ENCODE results near the gene NHLRC2.

Gene NHLRC2

DNA sequence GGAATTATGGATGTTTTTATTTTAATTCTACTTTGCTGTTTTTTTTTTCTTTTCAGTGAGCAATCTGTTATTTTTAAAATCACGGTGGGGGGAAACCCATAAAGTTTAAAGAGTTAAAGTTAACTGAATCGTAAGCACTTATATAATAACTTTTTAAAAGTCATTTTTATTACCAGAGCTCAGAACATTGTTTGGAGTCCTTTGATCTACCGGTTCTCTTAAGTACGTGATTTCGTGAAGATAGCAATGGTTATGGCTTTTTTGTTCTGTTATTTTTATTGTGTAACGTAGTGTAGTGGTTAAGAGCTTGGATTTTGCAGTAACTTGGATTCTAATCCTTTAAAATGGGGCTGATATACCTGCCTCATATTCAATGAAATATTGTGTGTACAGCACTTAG is 57.4 kb downstream of the NHLRC2 start:
- DNase-seq (ENCODE audit: low spot score), result no peak
- in situ Hi-C loops (cut with MboI; ENCODE audit: low pct_unique_long_range_greater_than_20kb, low sequenced_read_pairs, unreplicated experiment), result no loop called here
- TF ChIP-seq, protein P1, sequence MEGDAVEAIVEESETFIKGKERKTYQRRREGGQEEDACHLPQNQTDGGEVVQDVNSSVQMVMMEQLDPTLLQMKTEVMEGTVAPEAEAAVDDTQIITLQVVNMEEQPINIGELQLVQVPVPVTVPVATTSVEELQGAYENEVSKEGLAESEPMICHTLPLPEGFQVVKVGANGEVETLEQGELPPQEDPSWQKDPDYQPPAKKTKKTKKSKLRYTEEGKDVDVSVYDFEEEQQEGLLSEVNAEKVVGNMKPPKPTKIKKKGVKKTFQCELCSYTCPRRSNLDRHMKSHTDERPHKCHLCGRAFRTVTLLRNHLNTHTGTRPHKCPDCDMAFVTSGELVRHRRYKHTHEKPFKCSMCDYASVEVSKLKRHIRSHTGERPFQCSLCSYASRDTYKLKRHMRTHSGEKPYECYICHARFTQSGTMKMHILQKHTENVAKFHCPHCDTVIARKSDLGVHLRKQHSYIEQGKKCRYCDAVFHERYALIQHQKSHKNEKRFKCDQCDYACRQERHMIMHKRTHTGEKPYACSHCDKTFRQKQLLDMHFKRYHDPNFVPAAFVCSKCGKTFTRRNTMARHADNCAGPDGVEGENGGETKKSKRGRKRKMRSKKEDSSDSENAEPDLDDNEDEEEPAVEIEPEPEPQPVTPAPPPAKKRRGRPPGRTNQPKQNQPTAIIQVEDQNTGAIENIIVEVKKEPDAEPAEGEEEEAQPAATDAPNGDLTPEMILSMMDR (IDR thresholded peaks at IDR 0.05; ENCODE audit: extremely low read depth, insufficient read depth, missing control alignments), result no peak

DNA sequence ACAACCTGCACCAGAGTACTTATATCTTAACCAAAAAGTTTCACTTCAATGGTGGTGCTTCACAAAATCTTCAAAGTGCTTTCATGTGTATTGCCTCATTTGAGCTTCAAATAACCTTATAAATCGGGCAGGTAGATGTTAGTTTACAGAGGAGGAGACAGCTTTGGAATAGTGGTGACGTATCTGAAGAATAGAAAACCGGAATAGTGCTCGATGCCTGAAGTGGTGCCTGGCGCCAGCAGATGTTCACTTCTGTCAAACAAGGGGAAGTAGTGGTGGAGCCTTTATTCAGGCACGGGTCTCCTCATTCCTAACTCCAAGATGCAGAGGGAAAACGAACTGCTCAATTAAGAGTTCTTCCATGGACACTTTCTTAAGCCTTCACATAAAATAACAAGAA is 58.1 kb downstream of the NHLRC2 start:
- TF ChIP-seq, protein P1 (IDR thresholded peaks at IDR 0.05; ENCODE audit: extremely low read depth, insufficient read depth, missing control alignments), result no peak
- in situ Hi-C loops (cut with MboI; ENCODE audit: low pct_unique_long_range_greater_than_20kb, low sequenced_read_pairs, unreplicated experiment), result no loop called here

DNA sequence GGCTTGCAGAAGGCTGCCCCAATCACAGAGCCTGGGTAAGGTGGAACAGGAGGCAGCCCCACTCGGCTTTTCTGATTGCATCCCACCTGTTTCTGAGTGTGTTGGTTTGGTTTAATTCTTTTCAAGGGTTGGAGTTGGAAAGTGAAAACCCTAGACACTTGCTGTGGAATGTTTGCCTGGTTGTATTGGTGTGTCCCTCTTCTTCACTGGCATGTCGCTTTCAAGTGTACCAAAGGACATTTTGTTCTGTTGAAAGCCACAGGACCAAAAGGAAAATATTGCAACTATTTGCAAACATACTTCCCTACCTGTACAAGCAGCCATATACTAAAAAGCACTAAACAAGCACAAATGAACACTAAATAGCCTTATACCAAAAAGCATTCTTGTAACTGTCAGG is 60.5 kb downstream of the NHLRC2 start:
- no peak for DNase-seq (ENCODE audit: low spot score)
- TF ChIP-seq, protein P1 (IDR thresholded peaks at IDR 0.05; ENCODE audit: extremely low read depth, insufficient read depth, missing control alignments), result no peak
- in situ Hi-C loops (cut with MboI; ENCODE audit: low pct_unique_long_range_greater_than_20kb, low sequenced_read_pairs, unreplicated experiment), result no loop called here

More for the DNA sequence above, 58.1 kb downstream of the NHLRC2 start:
- DNase-seq (ENCODE audit: low spot score), result no peak

DNA sequence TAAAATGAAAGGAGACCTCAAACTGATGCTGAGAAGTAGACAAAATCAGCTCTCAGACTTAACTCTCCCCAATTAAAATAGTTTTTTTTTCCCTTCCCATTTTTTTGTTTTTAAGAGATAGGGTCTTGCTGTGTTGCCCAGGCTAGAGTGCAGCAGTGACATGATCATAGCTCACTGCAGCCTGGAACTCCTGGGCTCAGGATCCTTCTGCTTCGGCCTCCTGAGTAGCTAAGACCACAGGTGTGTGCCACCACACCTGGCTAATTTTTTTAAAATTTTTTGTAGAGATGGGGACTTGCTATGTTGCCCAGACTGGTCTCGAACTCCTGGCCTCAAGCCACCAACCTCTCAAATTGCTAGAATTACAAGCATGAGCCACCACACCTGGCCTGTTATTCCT is 61.1 kb downstream of the NHLRC2 start:
- in situ Hi-C loops (cut with MboI; ENCODE audit: low pct_unique_long_range_greater_than_20kb, low sequenced_read_pairs, unreplicated experiment), result no loop called here

DNA sequence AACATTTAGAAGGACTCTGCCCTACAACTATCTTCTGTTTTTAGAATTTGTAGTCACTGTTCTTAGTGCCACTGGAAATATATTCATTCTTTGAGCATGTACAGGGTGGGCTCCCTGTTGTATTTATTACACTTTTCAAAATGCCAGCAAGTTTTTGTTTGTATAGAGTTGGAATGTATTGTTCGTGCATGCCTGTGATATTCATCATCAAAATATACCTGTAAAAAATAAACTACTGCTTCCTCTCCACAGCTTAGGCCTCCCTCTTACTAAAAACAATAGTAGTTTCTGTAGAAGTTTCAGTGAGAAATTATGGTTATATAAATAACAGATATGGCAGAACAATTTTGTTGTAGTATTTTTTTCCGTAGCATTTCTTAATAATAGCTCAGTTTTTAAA is 61.6 kb downstream of the NHLRC2 start:
- in situ Hi-C loops (cut with MboI; ENCODE audit: low pct_unique_long_range_greater_than_20kb, low sequenced_read_pairs, unreplicated experiment), result no loop called here
- no peak for DNase-seq (ENCODE audit: low spot score)
- TF ChIP-seq, protein P1 (IDR thresholded peaks at IDR 0.05; ENCODE audit: extremely low read depth, insufficient read depth, missing control alignments), result no peak

More for the DNA sequence above, 61.1 kb downstream of the NHLRC2 start:
- no peak for DNase-seq (ENCODE audit: low spot score)
- TF ChIP-seq, protein P1 (IDR thresholded peaks at IDR 0.05; ENCODE audit: extremely low read depth, insufficient read depth, missing control alignments), result no peak

DNA sequence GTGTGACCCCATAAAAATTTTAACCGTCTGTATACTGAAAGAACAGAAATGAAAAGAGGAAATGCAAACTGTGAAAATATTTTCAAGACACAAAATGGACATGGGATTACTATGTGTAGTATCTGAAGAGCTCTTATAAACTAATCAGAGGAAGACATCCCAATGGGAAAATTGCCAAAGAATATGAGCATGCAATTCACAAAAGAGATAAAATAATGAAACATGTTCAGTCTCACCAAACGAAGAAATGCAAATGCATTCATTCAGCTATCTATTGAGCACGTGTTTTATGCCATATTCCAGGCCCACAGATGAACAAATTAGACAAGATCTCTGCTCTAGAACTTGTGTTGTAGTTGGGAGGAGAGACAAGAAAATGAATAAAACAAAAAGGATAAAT is 63.2 kb downstream of the NHLRC2 start:
- in situ Hi-C loops (cut with MboI; ENCODE audit: low pct_unique_long_range_greater_than_20kb, low sequenced_read_pairs, unreplicated experiment), result no loop called here
- TF ChIP-seq, protein P1 (IDR thresholded peaks at IDR 0.05; ENCODE audit: extremely low read depth, insufficient read depth, missing control alignments), result no peak
- DNase-seq (ENCODE audit: low spot score), result no peak

DNA sequence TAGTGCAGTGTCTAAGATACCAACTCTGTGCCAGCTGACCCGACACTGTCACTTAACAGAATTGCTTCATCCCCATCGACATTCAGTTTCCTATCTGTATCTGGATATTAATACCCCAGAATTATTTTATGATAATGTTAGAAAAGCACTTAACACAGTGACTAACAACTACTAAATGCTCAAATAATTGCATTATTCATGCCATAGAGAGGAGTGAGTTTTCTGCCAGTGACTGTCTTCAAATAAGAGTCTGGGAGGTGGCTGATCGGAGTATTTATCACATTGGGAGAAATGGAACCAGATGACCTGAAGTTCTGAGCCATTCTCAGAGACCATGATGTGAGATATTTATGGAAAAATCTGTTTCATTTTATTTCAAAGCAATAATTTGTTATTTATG is 65.7 kb downstream of the NHLRC2 start:
- TF ChIP-seq, protein P1 (IDR thresholded peaks at IDR 0.05; ENCODE audit: extremely low read depth, insufficient read depth, missing control alignments), result no peak
- DNase-seq (ENCODE audit: low spot score), result no peak
- in situ Hi-C loops (cut with MboI; ENCODE audit: low pct_unique_long_range_greater_than_20kb, low sequenced_read_pairs, unreplicated experiment), result no loop called here

Measured in GM13977 (cell line).